GM21447 (cell line): ENCODE results near the gene REPS1.
"Not testable (repeated sequence)": the region's sequence is repeated elsewhere in the genome, so short reads cannot be mapped to it uniquely, and the experiment has no call there.

ENCODE experiments used
- ATAC-seq: cut with Tn5 transposase; IDR thresholded peaks from one replicate; pipeline ENCODE4 v1.9.1; 2021; ENCODE audit not compliant: unreplicated experiment

Gene REPS1

GRCh38 chr6:138987643-138988468, at the start of gene REPS1:
TSS of gene REPS1 (minus strand) at chr6:138988253. CDS start at chr6:138987682, 571 bp downstream.
- peak; percentile 92 for ATAC-seq

- ATAC-seq: no peak
Measured at GRCh38 chr6:139037490-139037889, 49.4 kb upstream of the REPS1 start.

- peak; percentile 52 for ATAC-seq
Measured at GRCh38 chr6:139030228-139030963, 42.3 kb upstream of the REPS1 start.

DNA sequence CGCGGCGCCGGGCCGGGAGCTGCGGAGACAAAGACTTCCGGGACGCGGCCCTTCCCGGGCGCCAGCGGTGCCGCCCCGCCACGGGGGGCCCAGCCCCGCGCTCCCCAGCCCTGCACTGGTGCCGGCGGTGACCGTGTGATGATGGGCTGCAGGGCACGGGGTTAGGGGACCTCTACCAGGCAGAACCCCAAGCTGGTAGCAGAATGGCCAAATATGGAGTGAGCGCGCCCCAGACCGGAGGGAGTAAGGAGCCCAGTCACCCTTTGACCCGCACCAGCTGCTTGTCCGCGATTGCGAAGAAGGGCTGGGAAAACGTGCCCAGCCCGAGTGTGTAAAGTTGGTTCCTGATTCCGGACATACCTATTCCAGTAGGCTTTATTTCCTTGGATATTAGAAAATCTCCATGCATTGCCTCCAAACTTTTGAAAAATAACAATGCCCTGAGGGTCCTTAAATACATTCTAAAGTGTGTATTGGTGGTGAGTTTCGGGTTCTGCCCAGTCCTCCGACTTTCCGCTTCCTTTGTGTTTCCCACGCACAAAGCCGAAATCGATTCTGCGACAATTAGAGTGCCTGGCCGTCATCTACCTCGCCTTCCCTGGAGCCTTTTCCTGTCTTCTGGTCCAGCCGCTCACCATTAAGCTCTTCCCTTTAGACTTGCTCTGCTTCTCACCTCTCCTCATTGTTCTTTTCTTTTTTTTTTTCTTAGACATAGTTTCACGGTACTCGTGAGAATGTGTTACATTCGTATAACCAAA, 41.6 kb upstream of the REPS1 start:
- ATAC-seq: peak; percentile 37

DNA sequence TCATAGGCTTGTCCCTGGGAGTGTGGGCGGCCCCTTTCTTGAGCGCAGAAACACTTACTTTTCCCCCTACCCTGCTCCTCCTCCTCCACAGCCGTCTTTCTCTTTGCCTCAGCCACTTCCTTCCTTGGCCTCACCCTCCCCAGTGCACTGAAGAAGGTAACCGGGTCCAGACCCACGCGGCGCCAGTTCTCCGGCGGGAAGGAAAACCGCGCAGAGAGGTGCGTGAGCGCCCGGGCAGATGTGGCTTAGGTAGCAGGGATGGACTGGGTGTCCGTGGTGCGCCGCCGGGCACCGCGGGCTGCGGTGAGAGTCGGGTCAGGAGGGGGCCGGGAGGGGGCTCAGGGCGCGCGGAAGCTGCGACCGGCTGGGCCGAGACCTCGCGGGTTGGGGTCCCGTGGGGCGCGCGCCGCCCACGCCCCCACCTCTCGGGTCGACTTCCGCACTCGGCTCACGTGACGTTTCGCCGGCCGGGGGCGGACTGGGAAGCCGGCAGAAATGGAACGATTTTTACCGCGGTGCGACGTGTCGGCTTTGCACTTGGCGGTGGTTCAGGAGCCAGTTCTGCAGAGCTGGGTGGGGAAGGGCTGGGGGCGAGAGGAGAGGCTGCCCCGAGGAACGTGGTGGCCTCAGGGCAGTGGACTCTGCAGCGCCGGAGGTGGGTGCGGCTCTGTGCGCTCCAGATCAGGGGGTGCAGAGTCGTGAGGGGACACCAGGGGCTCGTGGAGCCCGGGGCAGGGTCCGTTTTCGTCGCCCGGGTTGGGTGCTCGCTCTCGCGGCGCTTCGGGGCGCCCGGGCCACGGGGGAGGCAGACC, 40.8 kb upstream of the REPS1 start, which contains the start of gene ABRACL:
Gene ABRACL (plus strand): TSS at position 88 of the 812 bp plus-strand sequence. CDS start 5,416 bp downstream, outside the sequence.
- ATAC-seq: peak; percentile 64

DNA sequence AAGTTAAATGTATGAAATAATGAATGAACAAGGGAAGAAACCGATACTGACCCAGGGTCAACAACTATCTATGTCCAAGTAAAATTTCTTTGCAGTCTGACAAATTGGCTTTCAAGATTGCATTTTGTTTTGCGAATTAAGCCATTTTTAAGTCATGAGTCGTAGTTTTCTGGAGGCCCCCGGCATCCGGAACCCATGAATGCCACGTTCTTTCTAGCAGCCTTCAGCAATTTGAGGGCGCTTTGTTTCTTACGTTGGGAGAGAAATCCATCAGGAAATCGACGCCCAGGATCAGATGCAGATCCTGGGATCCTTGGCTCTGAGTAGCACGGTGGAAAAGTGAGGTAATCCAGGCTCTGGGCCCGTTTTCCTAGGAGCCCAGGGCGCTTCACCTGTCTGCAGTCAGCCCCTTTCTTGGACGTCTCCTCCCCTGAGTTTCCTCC, 40.2 kb upstream of the REPS1 start:
- peak; percentile 0 for ATAC-seq

DNA sequence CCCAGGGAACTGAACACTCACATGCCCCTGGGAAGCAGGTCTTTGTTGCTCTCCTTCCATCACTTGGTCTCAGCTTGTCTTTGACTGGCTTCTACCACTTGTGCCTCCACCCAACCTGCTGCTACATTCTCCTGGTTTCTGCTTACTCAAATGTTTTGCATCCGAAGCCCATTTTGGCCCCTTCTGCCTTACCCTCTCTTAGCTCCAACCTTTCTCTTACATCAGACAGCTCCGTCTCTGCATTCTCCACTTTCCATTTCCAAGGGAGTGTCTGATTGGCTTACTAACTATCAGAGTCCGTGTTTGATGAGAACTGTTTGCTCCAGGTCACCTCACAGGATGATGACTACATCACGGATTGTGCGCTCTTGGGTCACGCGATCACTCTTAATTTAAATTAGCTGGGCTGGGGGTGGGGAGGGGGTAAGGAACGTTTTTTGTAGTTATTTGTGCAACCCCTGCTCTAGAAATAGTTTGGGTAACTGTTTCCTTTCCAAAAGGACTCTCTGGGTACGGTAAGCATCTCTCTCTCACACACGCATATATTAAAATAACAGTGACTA, 39.6 kb upstream of the REPS1 start:
- ATAC-seq: peak; percentile 28

DNA sequence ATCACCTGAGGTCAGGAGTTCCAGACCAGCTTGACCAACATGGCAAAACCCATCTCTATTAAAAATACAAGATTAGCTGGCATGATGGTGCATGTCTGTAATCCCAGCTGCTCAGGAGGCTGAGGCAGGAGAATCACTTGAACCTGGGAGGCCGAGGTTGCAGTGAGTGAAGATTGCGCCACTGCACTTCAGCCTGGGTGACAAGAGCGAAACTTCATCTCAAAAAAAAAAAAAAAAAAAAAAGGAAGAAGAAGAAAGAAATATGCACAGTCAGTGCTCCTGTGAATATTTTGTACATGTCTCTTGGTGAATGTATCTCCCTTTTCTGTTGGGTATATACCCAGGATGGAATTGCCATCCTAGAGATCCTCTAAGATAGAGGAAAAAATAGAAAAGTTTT, 37.4 kb upstream of the REPS1 start:
- not testable (repeated sequence) for ATAC-seq

DNA sequence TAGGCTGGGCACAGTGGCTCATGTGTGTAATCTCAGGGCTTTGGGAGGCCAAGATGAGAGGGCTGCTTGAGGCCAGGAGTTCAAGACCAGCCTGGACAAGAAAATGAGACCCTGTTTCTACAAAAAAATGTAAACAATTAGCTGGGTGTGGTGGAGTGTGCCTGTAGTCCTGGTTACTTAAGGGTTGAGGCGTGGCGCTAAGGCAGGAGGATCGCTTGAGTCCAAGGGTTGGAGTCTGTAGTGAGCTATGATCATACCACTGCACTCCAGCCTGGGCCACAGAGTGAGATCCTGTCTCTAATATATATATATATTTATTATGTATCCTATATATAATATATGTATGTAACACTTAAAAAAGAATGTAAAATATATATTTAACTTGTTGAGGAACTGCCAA, 32.6 kb upstream of the REPS1 start:
- ATAC-seq: no peak

GRCh38 chr6:139019722-139020121, 31.7 kb upstream of the REPS1 start:
- no peak for ATAC-seq

DNA sequence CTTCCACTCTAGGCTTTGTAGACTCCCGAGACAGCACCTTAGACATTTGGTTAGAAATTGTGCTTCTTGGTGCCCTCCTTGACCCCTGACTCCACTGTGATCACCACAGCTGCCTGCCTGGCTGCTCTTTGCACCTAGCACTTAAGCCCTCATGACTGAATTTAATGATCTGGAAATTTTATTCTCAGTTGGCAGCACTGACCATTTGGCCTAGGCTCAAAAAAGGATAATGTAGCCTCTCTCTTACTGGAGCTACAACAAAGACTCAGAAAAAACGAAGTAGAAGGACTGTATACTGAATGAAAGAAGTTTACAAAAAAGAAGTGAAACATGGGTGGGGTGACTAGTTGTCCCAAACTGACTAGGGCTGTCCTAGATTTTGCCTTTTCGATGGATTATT, 29.2 kb upstream of the REPS1 start:
- no peak for ATAC-seq

- no peak for ATAC-seq
Measured at GRCh38 chr6:139016337-139017213, 28.5 kb upstream of the REPS1 start.

DNA sequence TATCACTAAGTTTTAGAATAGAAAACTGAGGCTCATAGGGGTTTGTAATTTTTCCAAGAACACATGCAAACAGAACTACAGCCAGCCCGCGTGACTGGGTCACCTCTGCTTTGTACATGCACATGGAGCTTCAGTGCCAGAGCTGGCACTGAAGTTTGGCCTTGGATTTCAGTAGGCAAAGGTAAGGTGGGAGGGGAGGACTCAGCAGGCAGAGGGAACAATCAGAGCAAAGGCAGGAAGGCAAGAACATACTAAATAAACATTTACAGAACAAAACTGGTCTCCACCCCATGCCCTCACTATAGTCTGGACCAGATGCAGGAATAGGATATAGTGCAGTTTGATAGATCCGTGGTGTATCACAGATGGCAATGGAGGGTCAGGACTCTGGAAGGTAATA, 26.9 kb upstream of the REPS1 start:
- ATAC-seq: no peak

GRCh38 chr6:139013185-139013800, 25.2 kb upstream of the REPS1 start:
- ATAC-seq: no peak

GRCh38 chr6:139011980-139012379, 23.9 kb upstream of the REPS1 start:
- no peak for ATAC-seq

- no peak for ATAC-seq
Measured at GRCh38 chr6:139010674-139011073, 22.6 kb upstream of the REPS1 start.

DNA sequence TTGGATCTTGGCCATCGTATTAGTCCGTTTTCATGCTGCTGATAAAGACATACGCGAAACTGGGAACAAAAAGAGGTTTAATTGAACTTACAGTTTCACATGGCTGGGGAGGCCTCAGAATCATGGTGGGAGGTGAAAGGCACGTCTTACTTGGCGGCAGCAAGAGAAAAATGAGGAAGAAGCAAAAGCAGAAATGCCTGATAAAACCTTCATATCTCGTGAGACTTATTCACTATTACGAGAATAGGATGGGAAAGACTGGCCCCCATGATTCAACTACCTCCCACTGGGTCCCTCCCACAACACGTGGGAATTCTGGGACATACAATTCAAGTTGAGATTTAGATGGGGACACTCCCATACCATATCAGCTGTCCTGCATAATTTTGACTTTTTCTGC, 20.1 kb upstream of the REPS1 start:
- ATAC-seq: no peak

DNA sequence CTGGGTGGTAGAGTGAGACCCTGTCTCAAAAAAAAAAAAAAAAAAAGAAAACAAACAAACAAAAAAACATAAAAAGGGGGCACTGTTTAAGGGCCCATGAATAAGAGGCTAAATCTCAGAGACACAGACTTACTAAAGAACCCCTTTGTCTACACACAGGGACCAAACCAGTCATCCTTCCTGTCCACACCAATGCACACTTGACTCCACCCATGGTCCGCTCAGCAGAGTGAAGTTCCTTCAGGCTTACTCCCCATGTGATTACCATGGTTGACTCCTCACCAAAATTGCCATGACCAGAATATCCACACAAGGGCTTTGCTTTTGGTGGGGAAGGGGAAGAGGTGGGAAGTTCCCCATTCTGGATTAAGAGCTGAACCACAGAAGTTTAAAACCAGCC, 19.4 kb upstream of the REPS1 start:
- ATAC-seq: no peak

GRCh38 chr6:139006477-139006876, 18.4 kb upstream of the REPS1 start:
- ATAC-seq: no peak
